EH (cell line): ENCODE results near the gene TSPAN6.

ENCODE experiments used
- DNase-seq: peaks from one replicate; pipeline ENCODE4 v3.0.0-alpha.2; 2015; ENCODE audit warnings: low read depth

Gene TSPAN6

DNA sequence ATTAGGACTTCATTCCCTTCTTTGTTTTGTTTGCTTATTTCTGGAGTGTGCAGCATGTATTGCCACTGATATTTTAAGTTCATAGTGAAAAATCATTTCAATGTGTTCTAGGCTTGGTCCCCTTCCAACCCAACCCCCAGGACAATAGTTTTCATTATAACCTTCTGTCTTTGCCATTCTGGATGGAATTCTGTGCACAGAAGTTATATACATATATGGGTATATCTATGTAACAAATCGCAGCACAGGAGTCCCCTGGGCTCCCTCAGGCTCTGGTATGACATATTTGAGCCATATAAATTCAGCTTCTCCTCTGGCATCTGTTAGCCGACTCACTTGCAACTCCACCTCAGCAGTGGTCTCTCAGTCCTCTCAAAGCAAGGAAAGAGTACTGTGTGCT lies 52.0 kb downstream of the TSPAN6 start, which contains the start of gene TNMD:
TNMD (plus strand) TSS at position 326 of the 400 bp plus-strand sequence. CDS start 83 bp downstream, outside the sequence.
- DNase-seq = no peak
